Activated CD8-positive, alpha-beta memory T cell treated with anti-CD3 and anti-CD28 coated beads for 24 hours (primary cell): ENCODE data around the gene HOXA3.
A peak's percentile ranks its signal among the peaks of the same experiment; 100 is the strongest.

Source experiments
- DNase-seq: peaks from one replicate; pipeline ENCODE4 v3.0.0-alpha.2; 2020

The HOXA3 gene

DNA sequence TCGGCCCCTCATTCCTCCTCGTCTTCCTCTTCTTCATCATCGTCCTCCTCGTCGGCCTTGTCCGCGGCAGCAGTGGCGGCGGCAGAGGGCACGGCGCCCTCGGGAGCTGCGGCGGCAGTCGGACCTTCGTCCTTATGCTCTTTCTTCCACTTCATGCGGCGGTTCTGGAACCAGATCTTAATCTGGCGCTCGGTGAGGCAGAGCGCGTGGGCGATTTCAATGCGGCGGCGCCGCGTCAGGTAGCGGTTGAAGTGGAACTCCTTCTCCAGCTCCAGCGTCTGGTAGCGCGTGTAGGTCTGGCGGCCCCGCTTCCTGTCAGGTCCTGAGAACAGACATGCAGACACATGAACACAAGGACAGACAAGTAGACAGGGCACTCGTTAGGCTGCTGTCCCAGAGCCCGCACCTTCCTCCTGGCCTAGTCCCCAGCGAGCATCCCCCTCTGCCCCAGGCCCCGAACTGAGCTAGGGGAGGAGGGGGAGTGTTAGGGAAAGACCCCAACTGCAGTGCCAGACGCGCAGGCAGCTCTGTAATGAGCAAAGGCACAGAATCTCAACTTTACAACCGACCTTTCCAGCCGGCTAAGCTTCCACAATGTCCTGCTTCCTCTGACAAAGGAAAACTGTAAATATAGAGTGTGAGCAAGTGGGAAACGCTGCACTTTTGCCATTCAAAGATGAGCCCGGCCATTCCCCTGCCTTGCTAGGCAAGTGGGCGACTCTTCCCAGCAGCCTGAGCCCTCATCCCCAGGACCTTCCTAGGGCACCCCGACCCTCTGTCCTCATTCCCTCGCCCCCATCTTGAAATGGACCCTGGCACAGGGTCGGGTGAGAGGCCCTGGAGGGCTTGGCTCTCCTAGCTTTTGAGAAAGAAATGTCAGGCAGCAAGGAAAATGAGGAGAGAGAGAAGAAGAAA lies 2.8 kb upstream of the HOXA3 start:
- DNase-seq: peak; percentile 75

DNA sequence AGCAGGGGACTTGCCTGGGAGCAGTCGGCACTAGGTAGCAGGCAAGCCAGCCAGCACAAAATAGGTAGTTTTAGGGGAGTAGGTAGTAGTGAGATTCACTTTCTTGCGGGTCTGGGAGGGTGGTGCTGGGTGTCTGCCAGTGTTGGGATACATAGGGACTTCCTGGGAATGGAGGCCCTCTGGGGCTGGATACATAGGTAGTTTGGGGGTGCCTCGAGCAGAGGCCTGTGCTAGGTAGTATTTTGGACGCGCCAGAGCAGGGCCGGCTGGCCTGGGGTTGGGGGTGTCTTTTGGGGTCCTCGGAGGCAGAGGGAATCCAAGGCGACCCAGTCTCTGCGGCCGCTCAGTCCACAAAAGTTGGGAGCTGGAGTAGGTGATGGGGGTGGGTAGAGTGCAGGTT lies 2.0 kb upstream of the HOXA3 start:
- peak; percentile 53 for DNase-seq

DNA sequence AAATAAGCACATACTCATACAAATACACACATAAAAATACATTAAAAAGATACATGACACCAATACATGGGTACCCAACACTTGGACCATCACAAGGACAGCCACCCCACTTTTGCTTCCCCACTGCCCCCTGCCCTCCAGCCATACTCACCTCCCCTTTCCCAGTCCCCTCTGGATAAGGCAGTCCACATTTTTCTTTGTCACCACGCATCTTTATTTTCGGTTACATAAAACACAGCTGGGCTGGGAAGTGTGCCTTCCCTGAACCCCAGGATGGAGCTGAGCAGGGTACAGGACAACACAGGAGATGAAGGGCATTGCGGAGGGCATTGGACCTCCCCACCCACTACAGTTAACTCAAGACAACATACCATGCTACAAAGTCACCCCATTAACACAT lies 1.1 kb upstream of the HOXA3 start:
- DNase-seq: peak; percentile 46

DNA sequence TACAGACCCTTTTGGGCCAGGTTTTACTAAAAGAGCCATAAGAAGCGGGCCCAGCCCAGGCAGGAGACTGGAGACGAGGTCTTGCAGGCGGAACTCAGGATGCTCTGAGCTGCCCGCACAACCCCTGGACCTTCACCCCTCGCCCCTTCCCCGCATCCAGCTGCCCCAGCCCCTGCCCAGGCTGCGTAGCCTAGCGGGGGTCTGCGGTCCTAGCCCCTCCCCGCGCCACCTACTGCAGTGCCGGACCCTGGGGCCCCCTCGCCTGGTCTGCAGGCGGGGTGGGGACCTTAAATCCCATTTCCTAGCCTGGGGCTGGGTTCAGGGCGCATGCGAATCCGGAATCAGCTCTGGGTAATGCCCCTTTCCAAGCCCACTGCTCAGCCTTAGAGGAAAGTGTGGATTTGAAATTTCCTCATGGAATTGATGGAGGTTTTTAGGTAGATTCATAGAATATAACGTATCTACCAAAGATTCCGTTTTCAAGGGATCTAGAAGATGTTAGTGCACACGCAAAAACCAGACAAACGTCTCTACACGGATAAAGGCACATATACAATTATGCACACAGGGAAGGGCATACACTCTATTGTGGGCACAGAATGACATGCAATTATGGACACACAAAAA lies 546 bp upstream of the HOXA3 start:
- DNase-seq: no peak

DNA sequence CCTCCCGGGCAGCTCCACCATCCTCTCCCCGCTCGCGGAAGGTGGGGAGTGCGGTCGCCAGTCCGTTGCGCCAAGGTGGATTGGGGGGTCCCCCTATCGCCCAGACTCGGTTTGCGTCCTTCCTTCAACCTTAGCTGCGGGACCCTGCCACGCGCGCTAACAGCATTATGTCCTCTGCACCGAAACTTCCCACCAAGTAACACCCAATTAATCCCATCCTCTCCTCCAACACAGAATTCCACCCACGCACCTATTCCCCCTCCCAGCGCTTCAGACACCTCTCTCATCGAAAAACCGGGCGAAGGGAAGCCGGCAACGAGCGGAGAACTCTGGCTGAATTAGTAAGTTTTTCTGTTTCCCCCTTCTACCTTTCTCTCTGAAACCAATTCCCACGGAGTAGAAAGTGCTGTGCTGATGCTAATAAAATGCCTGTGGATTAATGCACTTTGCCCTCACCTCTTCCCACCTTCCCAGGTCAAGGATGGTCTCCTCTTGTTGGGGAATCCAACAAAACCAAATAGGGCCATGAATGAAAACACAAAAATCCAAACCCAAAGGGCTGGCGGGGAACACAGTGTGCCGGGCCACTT lies 947 bp downstream of the HOXA3 start:
- peak; percentile 59 for DNase-seq

DNA sequence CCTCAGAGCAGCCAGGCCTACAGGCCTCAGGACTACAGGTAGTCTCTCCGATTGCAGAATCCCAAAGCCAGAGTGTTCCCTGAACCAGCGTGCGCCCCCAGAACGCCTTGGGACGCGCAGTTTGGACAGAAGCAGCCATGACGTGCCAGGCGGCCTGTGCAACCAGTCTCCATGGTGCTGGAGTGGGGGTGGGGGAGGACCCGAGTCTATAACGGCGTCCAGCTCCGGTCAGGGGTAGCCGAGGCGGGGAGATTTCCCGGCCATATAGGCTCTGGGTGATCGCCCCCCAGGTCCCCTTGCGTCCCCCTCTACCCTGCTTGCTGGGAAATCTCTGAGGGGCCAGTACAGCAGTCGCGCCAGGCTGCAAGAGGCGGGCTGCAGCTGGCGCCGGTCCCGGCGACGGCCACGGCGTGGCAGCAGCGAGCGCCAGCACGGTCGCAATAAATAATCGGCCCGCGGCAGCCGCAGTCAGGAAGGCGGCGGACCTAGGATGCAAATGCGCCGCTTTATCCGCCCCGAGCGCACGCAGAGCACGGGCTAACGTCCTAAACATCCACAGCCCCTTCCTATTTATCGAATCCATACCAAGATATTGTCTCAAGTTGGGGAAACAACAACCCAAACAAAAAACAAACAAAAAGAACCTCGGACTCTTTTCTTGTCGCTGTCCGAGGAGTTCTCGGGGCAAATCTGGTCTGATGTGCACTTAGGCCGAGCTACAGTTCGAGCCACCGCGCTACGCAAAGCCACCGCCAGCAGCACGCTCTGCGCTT lies 1.6 kb downstream of the HOXA3 start:
- peak; percentile 87 for DNase-seq

DNA sequence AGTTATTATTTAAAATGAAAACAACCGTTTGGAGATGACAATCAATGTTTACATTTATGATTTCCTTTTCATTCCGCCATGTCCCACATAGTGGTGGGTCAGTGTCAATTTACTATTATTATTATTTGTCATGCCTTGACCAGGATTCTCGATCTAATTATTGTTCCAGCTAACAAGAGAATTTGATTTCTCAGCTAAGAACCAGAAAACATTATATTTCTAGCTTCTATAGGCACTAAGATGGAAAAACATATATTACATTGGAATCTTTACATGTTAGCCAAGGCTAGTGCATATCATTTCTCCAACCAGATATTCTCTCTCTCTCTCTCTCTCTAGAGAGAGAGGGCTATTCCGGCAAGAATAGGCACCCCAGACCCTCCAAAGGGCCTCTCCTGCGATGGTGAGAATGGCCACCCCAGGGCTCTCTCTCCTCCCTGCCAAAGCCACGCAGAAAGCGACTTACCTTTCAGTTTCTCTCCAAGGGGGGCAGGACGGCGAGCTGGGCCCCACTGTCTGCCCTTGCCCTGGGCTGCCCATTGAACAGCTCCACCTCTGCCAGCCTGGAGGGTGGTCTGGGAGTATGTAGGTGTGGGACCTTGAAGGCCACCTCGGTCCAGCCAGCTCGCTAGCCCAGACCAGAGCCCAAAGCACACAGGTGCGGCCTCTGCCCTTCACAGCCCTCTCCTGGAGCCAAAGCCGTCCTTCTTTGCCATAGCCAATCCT lies 2.4 kb downstream of the HOXA3 start:
- no peak for DNase-seq

DNA sequence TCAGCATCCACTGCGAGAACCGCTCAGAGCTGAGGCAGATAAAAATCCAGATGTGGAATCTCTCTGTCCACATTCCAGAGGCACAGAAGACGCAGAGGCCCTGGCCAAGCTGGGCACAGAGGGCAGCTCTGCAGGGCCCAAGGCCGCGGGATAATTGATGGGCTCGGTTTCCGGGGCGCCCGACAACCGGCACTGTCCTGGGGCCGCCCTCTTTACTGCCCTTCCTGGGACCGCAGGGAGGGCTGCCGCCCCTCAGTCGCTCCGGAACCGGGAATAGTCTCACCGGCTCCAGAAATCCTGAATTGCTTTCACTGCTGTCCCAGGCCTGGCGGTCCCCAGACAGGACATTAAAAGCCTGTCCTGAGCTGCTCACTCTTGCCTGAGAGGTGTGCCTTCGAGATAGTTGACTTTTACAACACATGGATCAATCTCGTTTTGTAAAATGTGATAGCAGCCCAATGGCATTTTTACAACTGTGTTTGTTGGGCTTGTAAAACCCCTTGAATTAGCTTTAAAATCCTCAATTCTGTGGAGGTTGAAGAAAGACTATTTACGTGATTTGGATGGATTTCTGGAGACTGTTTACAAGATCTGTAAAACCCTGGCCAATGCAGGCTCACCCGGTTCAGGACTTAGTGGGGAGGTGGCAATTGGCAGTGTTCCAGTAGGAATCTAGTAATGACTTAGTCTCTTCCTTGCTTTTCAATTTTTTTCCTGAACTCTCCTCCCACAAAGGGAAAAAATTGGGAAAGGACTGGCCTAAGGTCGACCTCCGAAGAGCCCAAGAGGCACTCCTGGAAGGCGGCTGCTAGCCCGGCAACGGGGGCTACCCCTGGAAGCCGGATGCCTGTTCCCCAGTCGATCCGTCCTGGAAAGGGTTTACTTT lies 3.4 kb downstream of the HOXA3 start:
- DNase-seq: peak; percentile 54

DNA sequence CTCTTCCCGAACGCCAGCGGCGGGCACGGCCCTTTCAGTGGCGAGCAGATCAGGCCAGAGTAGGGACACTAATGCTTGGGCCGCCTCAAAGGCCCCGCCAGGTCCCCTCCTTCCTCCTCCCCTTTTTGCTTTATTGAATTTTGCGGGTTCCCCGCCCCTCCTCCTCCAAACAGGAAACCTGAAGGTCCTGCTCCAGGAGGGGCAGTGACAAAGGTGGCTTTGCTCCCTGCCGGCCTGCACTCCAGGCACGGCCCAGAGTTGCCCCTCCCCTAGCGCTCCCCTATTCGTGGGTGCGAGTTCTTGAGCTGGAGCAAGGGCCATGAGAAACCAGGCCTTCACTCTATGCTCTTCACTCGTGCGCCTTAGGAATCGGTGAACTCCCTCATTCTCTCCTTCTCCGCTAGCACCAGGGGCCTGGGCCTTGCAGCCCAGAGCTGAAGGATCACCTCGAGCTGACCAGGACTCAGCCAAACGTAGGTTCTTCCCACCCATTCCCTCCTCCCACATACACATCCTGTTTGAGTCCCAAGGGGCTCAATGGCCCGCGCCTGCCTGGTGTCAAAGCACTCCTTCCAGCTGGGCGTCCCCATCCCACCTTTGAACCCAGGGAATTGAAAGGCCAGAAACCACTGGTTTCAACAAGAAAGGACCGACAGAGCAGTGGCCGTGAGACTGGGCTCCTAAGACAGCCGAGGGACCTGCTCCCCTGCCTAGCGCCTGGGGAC lies 4.2 kb downstream of the HOXA3 start:
- peak; percentile 57 for DNase-seq

DNA sequence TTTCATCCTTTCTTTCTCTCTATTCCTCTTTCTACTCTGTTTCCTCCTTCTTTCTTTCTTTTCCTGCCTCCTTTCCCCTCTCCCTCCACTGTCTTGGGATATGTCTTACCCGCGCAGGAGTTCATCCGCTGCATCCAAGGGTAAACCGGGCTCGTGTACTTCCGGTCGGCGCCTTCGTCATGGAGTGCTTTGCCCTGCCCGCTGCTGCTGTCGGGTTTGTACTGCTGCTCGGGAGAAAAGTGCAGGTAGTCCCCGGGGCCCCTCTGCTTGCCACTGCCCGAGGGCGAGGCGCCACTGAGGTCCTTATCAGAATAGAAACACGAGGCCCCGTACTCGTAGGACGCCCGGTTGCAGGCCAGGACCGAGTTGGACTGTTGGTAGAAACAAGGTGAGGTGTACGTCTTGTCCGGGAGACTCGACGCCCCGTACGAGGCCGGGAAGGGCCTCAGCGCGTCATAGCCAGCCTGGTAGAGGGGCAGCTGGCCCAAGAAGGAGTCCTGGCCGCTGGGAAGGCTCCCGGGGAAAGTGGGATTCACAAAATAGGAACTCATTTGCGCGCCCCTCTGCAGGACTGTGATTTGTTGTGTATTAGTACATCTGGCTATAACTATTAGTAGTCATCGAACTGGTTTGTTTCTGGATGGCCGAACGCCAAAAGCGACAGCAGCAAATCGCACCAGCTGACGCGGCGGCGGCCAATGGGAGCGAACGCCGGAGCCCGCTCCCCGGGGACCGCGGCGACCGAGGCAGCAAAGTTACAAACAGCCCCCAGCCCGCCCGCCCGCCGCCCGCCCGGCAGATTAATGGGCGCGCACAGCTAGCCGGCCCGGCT lies 5.0 kb downstream of the HOXA3 start, which contains the start of gene HOXA6:
Gene HOXA6, minus strand, starts transcription at position 576 of the 832 bp plus-strand sequence. Its CDS starts 25 bp downstream, at position 551.
- DNase-seq: peak; percentile 56

DNA sequence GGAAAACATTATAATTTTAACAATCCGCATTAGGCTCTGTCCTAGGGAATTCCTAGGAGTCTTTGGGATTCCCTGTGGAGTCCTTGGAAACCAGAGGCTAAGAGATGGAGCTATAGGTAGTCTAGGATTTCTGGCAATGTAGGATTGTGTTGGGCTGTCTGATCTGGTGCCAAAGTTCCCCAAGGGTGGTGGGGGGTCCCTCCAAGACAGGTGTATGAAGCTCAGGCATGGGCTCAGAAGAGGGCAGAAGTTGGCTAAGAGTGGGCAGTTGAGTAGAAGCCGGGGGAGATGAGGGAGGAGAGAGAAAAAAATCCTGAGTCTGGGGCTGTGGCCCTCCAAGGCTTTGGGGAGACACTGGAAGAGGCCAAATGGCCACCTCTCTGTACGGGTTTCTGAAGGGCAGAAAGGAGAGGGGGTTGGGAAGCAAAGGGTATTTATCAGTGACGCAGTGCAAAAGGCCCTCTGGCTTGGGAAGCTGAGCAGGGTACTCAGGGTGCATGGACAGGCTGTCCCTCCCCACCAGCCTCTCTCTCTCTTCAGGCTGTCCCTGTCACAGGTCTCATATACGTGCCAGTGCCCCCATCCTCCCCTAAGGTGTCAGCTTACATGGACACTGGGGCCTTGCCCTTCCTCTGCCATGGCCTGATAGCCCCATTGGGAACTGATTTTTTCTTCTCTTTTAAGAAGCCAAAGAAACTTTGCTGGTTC lies 5.7 kb downstream of the HOXA3 start:
- DNase-seq: peak; percentile 54

DNA sequence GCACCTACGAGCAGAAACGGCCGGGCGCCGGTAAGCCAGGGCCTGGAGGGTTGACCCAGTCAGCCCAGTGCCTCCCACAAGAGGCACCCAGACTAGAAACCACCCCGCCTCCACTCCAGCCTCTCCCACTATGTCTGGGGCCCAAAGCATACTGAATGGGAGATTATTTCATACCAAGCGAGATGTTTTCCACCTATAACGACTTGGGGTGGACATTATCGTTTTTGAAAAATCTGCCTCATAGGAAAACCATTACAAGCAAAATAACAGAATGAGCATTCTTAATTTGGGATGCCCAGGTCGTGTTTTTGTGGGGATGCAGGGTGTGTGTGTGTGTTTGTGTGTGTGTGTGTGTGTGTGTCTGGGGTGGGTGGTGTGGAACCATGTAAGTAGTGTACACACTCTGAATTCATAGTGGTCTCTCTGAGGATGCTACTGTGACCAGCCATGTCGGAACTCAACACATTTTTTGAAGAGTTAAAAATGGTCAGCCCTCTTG lies 6.4 kb downstream of the HOXA3 start:
- DNase-seq: peak; percentile 32

DNA sequence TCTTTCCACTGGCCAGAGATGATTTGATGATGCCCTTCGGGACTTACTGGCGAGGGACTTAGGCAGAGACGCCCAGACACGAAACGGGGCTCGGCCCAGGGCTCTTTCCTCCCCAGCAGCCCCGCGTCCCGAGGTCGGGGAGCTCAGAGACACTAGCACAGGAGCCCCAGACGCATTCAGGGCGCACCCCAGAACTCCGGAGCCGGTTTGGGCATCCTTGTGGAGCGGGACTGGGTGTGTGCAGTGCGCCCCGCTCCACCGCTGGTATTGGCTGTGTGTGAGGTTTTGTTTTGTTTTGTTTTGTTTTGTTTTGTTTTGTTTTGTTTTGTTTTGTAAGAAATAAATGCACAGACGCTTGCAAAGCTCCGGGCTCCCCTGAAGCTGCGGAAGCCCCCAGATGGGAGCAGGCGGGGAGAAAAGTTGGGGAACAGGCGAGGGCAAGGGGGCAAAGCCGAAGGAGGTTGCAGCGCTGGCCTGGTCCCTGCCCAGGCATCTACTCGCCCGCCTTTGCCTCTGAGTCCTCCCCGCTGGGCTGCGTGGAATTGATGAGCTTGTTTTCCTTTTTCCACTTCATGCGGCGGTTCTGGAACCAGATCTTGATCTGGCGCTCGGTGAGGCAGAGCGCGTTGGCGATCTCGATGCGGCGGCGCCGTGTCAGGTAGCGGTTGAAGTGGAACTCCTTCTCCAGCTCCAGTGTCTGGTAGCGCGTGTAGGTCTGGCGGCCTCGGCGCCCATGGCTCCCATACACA lies 7.0 kb downstream of the HOXA3 start:
- no peak for DNase-seq

DNA sequence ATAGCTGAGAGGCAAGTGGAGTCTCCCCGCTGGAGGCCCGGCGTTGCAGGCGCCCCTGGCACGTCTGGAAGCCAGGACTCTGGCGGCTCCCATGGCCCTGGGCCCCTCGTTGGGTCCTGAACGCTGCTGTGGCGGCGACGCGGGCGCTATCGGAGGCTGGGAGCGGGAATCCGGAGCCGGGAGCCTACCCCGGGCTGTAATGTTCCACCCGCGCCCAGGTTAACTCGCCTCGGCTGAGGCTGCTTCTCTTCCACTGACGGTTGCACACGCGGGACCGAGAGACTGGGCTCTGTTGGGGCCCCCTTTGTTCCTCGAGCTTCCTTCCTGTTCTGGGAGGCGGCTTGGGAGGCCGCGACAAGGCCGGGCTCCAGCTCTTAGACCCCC lies 7.6 kb downstream of the HOXA3 start:
- no peak for DNase-seq

DNA sequence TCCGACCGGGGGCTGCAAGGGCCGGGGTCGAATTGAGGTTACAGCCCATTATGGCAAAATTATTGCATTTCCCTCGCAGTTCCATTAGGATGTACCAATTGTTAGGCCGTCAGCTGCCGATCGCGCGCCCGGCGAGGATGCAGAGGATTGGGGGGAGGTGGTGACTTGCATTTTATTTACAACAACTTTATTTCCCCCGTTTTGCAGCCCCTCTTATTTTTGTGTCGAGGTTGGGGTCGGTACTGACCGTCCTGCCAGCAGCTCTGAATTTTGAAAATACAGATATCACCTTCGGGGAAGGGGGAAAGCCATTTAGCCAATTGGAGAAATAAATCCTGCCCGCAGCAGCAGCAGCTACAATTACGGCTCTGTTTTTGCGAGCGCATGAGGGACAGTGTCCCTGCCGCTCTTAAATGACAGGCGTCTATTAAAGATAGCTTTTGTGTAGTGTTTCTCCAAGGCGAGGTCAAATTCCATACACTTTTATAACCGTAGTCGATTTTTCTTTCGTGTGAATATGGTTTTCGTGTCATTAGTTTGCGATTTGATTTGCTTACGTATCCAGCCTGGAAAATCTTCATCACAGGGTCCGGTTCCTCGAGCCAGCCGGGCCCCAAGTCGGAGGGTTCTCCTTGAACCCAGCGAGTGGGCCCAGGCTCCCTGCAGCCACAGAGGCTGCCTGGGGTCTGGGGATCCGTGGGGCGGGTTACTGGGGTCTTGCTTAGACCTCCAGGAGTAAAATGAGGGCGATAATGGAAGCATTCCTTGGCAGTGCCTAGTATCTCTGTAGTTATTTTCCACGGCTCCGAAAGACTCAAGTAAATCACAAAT lies 8.2 kb downstream of the HOXA3 start:
- DNase-seq: no peak

DNA sequence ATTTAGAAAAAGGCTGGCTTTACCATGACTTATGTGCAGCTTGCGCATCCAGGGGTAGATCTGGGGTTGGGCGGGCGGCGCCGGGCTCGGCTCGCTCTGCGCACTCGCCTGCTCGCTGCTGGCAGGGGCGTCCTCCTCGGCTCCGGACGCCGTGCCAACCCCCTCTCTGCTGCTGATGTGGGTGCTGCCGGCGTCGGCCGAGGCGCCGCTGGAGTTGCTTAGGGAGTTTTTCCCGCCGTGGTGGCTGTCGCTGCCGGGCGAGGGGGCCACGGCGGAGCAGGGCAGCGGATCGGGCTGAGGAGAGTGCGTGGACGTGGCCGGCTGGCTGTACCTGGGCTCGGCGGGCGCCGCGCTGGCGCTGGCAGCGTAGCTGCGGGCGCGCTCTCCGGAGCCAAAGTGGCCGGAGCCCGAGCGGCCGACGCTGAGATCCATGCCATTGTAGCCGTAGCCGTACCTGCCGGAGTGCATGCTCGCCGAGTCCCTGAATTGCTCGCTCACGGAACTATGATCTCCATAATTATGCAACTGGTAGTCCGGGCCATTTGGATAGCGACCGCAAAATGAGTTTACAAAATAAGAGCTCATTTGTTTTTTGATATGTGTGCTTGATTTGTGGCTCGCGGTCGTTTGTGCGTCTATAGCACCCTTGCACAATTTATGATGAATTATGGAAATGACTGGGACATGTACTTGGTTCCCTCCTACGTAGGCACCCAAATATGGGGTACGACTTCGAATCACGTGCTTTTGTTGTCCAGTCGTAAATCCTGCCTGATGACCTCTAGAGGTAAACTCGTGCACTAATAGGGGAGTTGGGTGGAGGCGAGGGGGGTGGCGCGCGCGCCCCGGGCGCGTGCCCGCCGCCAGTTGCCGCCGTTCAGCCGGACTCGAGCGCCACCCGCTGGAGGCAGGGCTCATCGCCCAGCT lies 9.1 kb downstream of the HOXA3 start, which contains the start of gene HOXA5:
Gene HOXA5, minus strand, starts transcription at position 659 of the 927 bp plus-strand sequence. Its CDS starts 74 bp downstream, at position 585.
- DNase-seq: no peak
